Ishikawa (cell line): ENCODE measurements around the gene RBMS1.

Experiments used
- CEBPB ChIP-seq: IDR thresholded peaks from 2 replicates; pipeline ENCODE4 v1.6.1; 2012
- CREB1 ChIP-seq: IDR thresholded peaks from 2 replicates; pipeline ENCODE4 v1.6.1; 2012; ENCODE audit warnings: low read depth
- EGR1 ChIP-seq: IDR thresholded peaks from 2 replicates; pipeline ENCODE4 v1.6.1; 2012
- EP300 ChIP-seq: IDR thresholded peaks from 2 replicates; pipeline ENCODE4 v1.6.1; 2012; ENCODE audit warnings: borderline replicate concordance
- FOXM1 ChIP-seq: IDR thresholded peaks from 2 replicates; pipeline ENCODE4 v1.6.1; 2012; ENCODE audit warnings: low read depth, borderline replicate concordance
- MAX ChIP-seq: IDR thresholded peaks from 2 replicates; pipeline ENCODE4 v1.6.1; 2012
- NFIC ChIP-seq: IDR thresholded peaks from 2 replicates; pipeline ENCODE4 v1.6.1; 2012
- RAD21 ChIP-seq: IDR thresholded peaks from 2 replicates; pipeline ENCODE4 v1.6.1; 2012; ENCODE audit warnings: low read depth
- REST ChIP-seq: IDR thresholded peaks from 2 replicates; pipeline ENCODE4 v1.6.1; 2012; ENCODE audit warnings: low read depth, mild to moderate bottlenecking
- TAF1 ChIP-seq: IDR thresholded peaks from 2 replicates; pipeline ENCODE4 v1.6.1; 2012; ENCODE audit warnings: low read depth, mild to moderate bottlenecking
- TCF12 ChIP-seq: IDR thresholded peaks from 2 replicates; pipeline ENCODE4 v1.6.1; 2012; ENCODE audit warnings: low read depth
- TEAD4 ChIP-seq: IDR thresholded peaks from 2 replicates; pipeline ENCODE4 v1.6.1; 2012
- USF1 ChIP-seq: IDR thresholded peaks from 2 replicates; pipeline ENCODE4 v1.6.1; 2012
- YY1 ChIP-seq: IDR thresholded peaks from 2 replicates; pipeline ENCODE4 v1.6.1; 2012; ENCODE audit warnings: low read depth
- ZBTB7A ChIP-seq: IDR thresholded peaks from 2 replicates; pipeline ENCODE4 v1.6.1; 2012; ENCODE audit warnings: low read depth

Gene RBMS1

GRCh38 chr2:160469621-160470204 lies 23.9 kb downstream of the RBMS1 start:
- TF ChIP-seq MAX (no peak), TCF12 (no peak)

GRCh38 chr2:160469164-160469563 lies 24.4 kb downstream of the RBMS1 start:
- TF ChIP-seq RAD21 (no peak), CEBPB (no peak), TAF1 (no peak), ZBTB7A (no peak), YY1 (no peak), NFIC (no peak), MAX (no peak), TCF12 (no peak), TEAD4 (no peak), CREB1 (no peak), FOXM1 (no peak), USF1 (no peak), REST (no peak), EP300 (no peak), EGR1 (no peak)

GRCh38 chr2:160467086-160467485 lies 26.5 kb downstream of the RBMS1 start:
- no peak for TF ChIP-seq NFIC
- TF ChIP-seq TAF1: no peak
- TF ChIP-seq CREB1: no peak
- no peak for TF ChIP-seq RAD21
- TF ChIP-seq MAX: no peak
- no peak for TF ChIP-seq REST
- TF ChIP-seq EP300: no peak
- TF ChIP-seq ZBTB7A: no peak
- TF ChIP-seq TCF12: no peak
- TF ChIP-seq FOXM1: no peak
- no peak for TF ChIP-seq USF1

GRCh38 chr2:160465406-160465805 lies 28.2 kb downstream of the RBMS1 start:
- TF ChIP-seq EP300 (no peak), USF1 (no peak), REST (no peak), YY1 (no peak), TAF1 (no peak), TEAD4 (no peak), EGR1 (no peak), FOXM1 (no peak), CREB1 (no peak), ZBTB7A (no peak), TCF12 (no peak), CEBPB (no peak), NFIC (no peak), RAD21 (no peak), MAX (no peak)
